Pancreas (tissue), 10 donors: ENCODE measurements around the gene SAFB. TPM values are rescaled to one million over a fixed set of nuclear protein-coding genes. Genes with fewer than 3 reads are reported as not detected.

Experiments used
- ATAC-seq, 4 donors: fragments of 200-7000 bp; cut with Tn5 transposase; one replicate each; pipeline versions ENCODE4 v1.8.0 to v1.9.1; 2020; ENCODE audit warnings: mild to moderate bottlenecking in 4 of 4, moderate library complexity in 4 of 4
- DNase-seq, 6 donors: peaks; one replicate each; pipeline ENCODE4 v3.0.0-alpha.2; 2020
- FAIRE-seq: peaks from 2 replicates; lab custom pipeline; 2012; peaks lifted over from hg19 to GRCh38; lab: Jason Lieb, UNC
- H3K27ac ChIP-seq, 4 donors: fragments of 200-600 bp; sonication (generic); 1 replicate in 3 of 4; 2 replicates in 1 of 4; pipeline versions ENCODE4 v1.5.0 to v1.8.0; 2020
- H3K27me3 ChIP-seq, 4 donors: fragments of 200-600 bp; one replicate each; pipeline ENCODE4 v1.8.0; 2021
- H3K36me3 ChIP-seq, 3 donors: fragments of 200-600 bp; sonication (generic) in 1 of 3; one replicate each; pipeline versions ENCODE4 v1.5.0 to v1.8.0; 2020 to 2021
- H3K4me1 ChIP-seq, 3 donors: fragments of 200-600 bp; one replicate each; pipeline ENCODE4 v1.8.0; 2021
- H3K4me3 ChIP-seq, 4 donors: fragments of 200-600 bp; sonication (generic) in 2 of 4; one replicate each; pipeline versions ENCODE4 v1.5.0 to v1.8.0; 2020 to 2021
- H3K9me3 ChIP-seq, 4 donors: fragments of 200-600 bp; one replicate each; pipeline ENCODE4 v1.8.0; 2021
- WGBS, 2 donors: extraction: QIAGEN DNeasy Blood & Tissue Kit; methylation state at CpG; one replicate each; pipeline ENCODE4 v1.1.7; 2013; 5-methylcytosine and 5-hydroxymethylcytosine counted together
- intact Hi-C, 3 donors: fragments of 100-400 bp; cut with DNase I; formaldehyde crosslinking; loops; one replicate each; pipeline versions ENCODE4 v1.11.1 to v1.14.2; 2022
- polyA plus RNA-seq, 2 donors: library from polyadenylated mRNA; stranded (reverse); fragments of 200-250 nt; gene quantifications; one replicate each; pipeline ENCODE4 v1.2.3, GENCODE V29; 2013
- total RNA-seq, 6 donors: library from RNA; stranded (reverse); fragmentation: NEBNext Ultra II Directional in 4 of 6; extraction: Animal tissue kit (Norgen Biotek cat#: 25700) in 4 of 6; gene quantifications; one replicate each; pipeline versions ENCODE4 v1.2.1 to v1.2.4, GENCODE V29; 2021 to 2023
- TF ChIP-seq, protein P1 (sequence below), 4 donors: fragments of 200-600 bp; sonication (generic) in 3 of 4; IDR thresholded peaks; one replicate each; pipeline versions ENCODE4 v1.5.0 to v1.8.0; 2021; ENCODE audit warnings: antibody characterized with exemption in 4 of 4
- donor health status: healthy with polysubstance abuse.
- donor health status: DM: no; HTN: no; CAD: no; lungs with moderate emphysema.
- donor health status: DM: no; HTN: no; CAD: no.
- donor health status: control.
- donor health status: control.
- donor health status: Bipolar disorder and iron deficiency.
- donor health status: DM: yes; HTN: yes; CAD: no.
- donor health status: DM: no; HTN: no; CAD: no.
- donor health status: DM: no; HTN: no; CAD: no.
- donor health status: DM: yes; HTN: yes; CAD: no.

Gene SAFB
- total and polyA plus RNA-seq, 8 donors = 28.9 to 84.3 (median 42.7) TPM

DNA sequence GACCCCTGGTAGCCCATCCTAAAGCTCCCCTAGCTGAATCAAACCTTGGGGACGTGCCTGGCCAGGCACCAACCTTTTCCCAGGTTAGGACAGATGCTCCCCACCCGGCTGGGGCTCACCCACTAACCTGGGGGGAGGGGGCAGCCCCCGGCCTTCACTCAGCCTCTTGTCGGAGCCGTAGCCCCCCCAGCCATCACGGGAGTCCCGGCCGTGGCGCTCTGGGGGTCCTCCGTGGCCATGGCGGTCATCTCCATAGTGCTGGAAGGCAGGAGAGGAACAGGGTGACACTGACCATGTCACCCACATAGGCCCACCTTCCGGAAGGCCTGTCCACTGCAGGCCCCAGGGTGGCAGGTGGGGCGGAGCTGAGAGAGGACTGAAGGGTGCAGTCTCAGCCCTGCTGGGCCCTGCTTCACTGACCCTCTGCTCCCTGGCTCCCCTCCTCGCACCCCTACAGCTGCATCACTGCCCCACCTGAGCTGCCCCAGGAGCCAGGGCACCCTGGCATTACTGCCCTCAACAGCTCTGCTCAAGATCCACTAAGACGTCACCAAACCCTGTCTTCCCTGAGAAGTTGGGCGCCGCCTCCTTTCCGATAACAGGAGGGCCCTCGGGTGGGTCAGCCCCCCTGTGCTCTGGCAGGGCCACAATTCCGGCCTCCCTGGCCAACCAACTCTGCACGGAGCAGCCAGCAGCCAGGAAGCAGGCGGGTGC, 32.6 kb upstream of the SAFB start:
- FAIRE-seq (no peak), DNase-seq (no peak), ATAC-seq (no peak)
- TF ChIP-seq, protein P1, sequence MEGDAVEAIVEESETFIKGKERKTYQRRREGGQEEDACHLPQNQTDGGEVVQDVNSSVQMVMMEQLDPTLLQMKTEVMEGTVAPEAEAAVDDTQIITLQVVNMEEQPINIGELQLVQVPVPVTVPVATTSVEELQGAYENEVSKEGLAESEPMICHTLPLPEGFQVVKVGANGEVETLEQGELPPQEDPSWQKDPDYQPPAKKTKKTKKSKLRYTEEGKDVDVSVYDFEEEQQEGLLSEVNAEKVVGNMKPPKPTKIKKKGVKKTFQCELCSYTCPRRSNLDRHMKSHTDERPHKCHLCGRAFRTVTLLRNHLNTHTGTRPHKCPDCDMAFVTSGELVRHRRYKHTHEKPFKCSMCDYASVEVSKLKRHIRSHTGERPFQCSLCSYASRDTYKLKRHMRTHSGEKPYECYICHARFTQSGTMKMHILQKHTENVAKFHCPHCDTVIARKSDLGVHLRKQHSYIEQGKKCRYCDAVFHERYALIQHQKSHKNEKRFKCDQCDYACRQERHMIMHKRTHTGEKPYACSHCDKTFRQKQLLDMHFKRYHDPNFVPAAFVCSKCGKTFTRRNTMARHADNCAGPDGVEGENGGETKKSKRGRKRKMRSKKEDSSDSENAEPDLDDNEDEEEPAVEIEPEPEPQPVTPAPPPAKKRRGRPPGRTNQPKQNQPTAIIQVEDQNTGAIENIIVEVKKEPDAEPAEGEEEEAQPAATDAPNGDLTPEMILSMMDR (IDR thresholded peaks at IDR 0.05) = no peak
- Histone ChIP-seq H3K4me3 (no peak overlapping the region), H3K4me1 (no peaks in the 10 kb centered on the region), H3K27ac (no peak overlapping the region), H3K9me3 (no peaks in the 10 kb centered on the region), H3K27me3 (no peaks in the 10 kb centered on the region), H3K36me3 (peaks cover 14 to 89% (median 57%) of the 10 kb centered on the region in 3 donors)
- intact Hi-C loops = no loop called here
- 90 to 91% methylated on average over 21 to 22 of the region's 22 CpGs for WGBS, 2 donors

DNA sequence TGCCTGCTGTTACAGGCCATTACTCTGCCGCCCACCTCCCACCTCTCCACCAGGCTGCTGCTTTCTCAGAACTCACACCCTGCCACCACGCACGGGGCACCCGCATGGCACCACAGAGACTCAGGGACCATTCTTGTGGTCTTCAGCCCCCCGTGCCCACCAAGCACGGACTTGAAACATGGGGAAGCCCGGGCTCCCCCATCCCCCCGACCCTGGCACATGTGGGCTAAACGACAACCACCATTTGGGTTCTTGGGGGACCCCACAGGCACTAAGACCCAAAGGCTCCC, 32.1 kb upstream of the SAFB start:
- no peak for DNase-seq
- intact Hi-C loops = no loop called here
- Histone ChIP-seq H3K9me3 (no peaks in the 10 kb centered on the region), H3K4me3 (no peak overlapping the region), H3K4me1 (no peaks in the 10 kb centered on the region), H3K36me3 (peaks cover 14 to 94% (median 61%) of the 10 kb centered on the region in 3 donors), H3K27ac (no peak overlapping the region), H3K27me3 (no peaks in the 10 kb centered on the region)
- 91 to 93% methylated on average over 9 of the region's 9 CpGs for WGBS, 2 donors
- TF ChIP-seq, protein P1 (IDR thresholded peaks at IDR 0.05) = no peak
- no peak for ATAC-seq
- FAIRE-seq = no peak

DNA sequence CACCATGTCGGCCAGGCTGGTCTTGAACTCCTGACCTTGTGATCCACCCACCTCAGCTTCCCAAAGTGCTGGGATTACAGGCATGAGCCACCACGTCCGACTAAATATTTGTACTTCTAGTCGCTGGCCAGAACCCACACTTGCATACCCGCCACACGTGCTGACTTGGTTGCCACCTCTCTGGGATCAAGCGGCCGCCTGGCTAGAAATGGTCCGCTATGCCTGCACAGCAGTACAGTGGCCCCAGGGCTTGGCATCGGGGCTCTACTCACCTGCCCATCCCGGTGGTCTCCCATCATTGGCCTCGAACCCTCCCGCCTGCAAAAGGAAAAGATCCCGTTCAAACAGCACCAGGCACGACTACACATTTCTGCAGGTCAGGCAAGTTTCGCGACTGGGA, 31.4 kb upstream of the SAFB start:
- Histone ChIP-seq H3K27me3 (no peaks in the 10 kb centered on the region), H3K4me1 (no peaks in the 10 kb centered on the region), H3K4me3 (no peak overlapping the region), H3K27ac (no peak overlapping the region), H3K36me3 (peaks cover 14 to 100% (median 67%) of the 10 kb centered on the region in 3 donors), H3K9me3 (no peaks in the 10 kb centered on the region)
- no peak for DNase-seq
- intact Hi-C loops = no loop called here
- ATAC-seq = no peak
- 93% methylated on average over 17 of the region's 17 CpGs for WGBS, 2 donors
- TF ChIP-seq, protein P1 (IDR thresholded peaks at IDR 0.05) = no peak
- no peak for FAIRE-seq

DNA sequence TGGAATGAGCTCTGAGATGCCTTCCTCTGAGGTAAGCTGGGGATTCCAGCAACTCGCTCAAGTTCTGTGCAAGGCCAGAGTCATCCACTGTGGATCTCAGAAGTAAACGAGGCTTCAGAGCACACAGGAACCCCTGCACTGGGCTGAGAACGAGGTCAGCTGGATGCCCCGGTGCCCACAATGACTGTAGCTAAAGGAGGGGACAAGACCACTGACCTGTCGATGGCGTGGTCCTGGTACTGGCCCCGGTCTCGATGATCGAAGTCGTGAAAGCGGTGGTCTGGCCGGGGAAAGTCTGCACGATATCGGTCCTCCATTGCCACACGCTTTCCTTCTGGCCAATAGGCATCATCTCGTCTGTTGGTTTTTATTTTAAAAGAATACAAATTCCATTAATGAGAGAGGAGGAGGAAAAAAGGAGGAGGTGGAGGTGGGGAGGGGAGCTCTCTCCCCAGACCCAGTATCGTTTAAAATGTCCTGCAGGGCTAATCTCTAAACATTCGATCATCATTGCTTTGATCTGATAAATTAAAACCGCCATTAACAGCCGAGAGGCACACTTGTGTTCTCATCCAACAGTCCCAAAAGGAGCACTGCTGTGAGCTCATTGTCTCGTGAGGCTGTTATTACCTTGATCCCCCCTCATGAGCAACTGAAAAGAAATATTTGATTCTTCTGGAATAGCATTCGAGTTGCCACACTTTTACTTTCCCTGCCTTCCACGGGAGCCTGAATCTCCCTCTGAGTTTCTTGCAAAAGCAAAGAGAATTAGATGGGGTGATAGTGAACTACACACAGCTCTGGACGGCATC, 30.1 kb upstream of the SAFB start:
- no peak overlapping the region for H3K4me3 ChIP-seq
- 88 to 91% methylated on average over 24 of the region's 24 CpGs for WGBS, 2 donors
- H3K4me1 ChIP-seq = no peaks in the 10 kb centered on the region
- intact Hi-C loops = no loop called here
- DNase-seq (no peak), FAIRE-seq (no peak), ATAC-seq (no peak)
- H3K36me3 ChIP-seq = peaks cover 18 to 100% (median 73%) of the 10 kb centered on the region in 3 donors
- TF ChIP-seq, protein P1 (IDR thresholded peaks at IDR 0.05) = no peak
- H3K27me3 ChIP-seq = no peaks in the 10 kb centered on the region
- no peaks in the 10 kb centered on the region for H3K9me3 ChIP-seq
- no peak overlapping the region for H3K27ac ChIP-seq
